Endometrial microvascular endothelial cells (primary cell): ENCODE measurements around the gene HOXA13. TPM values are rescaled to one million over a fixed set of nuclear protein-coding genes. Genes with fewer than 3 reads are reported as not detected.

Experiments
- in situ Hi-C: cut with HindIII; loops from 2 replicates; pipeline ENCODE4 v1.10.0; 2017; ENCODE audit warnings: low sequenced_read_pairs, low pct_unique_long_range_greater_than_20kb; ENCODE audit errors: inconsistent ontology term
- total RNA-seq: library from RNA; depleted of rRNA; stranded (reverse); fragments of >200 nt; gene quantifications from one replicate; pipeline ENCODE4 v1.2.3, GENCODE V29; 2015; ENCODE audit errors: inconsistent ontology term

HOXA13 gene
- total RNA-seq, 1 donor from 2014 or later, result 0.09 TPM

GRCh38 chr7:27165089-27165995 is 34.5 kb downstream of the HOXA13 start, which contains the start of gene HOXA9:
HOXA9 (minus strand) TSS chr7:27165537; CDS start chr7:27165457, 80 bp downstream.
- in situ Hi-C loops, result no loop called here

DNA sequence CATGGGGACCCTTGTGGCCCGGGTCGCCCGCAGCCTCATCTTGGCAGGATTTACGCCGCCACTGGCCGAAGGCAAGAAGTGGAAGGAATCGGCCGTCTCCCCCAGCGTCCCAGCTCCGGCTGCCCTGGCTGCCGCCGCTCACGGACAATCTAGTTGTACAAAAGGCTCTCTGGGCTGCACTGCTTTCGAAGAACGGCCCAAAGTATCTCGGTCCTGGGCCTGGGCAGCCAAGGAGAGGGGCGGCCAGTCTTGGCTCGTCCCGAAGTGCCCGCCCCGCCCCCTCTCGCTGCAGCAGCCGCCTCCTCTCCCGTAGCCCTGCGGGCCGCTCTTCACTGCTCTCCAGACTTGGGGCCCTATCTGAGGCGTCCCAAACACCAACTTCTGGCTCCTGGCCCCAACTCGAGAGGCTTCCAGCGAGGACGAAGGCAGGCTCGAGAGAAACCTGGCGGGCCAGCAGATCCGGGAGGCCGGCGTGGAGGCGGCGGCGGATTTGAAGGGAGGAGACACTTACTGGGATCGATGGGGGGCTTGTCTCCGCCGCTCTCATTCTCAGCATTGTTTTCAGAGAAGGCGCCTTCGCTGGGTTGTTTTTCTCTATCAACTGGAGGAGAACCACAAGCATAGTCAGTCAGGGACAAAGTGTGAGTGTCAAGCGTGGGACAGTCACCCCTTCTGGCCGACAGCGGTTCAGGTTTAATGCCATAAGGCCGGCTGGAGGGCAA is 35.4 kb downstream of the HOXA13 start:
- in situ Hi-C loops, result no loop called here

- in situ Hi-C loops, result no loop called here
Measured at GRCh38 chr7:27164045-27164366, 35.9 kb downstream of the HOXA13 start.

DNA sequence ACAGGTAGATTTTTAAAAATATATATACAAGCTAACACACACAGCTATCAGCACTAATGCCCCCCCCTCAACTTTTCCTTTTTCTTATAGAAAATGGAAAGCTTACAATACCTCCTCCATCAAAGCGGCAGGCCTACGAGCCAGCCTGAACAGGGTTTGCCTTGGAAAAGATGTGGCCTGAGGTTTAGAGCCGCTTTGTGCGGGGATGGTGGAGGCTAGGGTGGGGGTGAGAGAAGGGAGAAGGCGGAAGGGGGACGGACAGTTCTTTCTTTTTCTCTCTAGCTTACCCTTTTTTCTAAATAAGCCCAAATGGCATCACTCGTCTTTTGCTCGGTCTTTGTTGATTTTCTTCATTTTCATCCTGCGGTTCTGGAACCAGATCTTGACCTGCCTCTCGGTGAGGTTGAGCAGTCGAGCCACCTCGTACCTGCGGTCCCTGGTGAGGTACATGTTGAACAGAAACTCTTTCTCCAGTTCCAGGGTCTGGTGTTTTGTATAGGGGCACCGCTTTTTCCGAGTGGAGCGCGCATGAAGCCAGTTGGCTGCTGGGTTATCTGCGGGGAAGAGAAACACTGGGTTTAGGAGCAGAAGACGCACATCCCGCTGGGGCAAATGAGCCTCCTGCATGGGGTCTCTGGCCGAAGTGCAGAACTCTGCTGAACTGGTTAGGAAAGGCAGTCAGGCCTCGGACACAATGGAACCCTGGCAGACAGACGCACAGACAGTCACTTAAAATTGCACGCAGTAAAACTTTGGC is 36.4 kb downstream of the HOXA13 start:
- in situ Hi-C loops, result no loop called here

DNA sequence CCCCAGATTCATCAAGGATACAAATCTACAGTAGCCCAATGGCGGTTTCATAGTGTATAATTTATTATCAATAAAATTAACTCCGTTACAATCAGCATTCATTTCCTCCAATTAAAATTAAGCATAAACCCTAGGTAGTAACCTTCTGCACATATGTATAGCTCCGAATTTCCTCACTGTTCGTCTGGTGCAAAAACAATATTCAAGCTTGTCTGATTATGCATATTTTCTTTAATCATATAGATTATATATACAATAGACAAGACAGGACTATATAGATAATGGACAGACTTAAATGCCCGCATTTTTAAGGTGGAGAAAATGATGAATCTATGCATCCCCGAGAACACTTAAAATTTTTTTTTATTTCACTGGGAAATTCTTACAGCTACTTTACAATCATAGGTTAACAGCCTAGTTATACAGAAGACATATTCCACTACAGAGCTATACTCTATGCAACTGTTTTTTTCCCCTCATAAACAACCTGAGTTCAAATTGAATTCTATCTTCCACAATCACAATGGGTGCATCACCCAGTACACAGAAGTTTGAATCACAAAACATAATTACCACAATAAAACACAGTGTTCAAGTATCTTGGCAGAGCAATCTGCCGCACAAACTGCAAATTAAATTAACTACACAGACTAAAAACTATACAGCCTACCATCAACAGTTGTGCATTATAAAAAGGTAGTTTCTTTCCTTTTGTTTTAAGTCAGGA is 37.2 kb downstream of the HOXA13 start:
- in situ Hi-C loops, result no loop called here

- in situ Hi-C loops, result no loop called here
Measured at GRCh38 chr7:27161721-27162560, 38.0 kb downstream of the HOXA13 start.

DNA sequence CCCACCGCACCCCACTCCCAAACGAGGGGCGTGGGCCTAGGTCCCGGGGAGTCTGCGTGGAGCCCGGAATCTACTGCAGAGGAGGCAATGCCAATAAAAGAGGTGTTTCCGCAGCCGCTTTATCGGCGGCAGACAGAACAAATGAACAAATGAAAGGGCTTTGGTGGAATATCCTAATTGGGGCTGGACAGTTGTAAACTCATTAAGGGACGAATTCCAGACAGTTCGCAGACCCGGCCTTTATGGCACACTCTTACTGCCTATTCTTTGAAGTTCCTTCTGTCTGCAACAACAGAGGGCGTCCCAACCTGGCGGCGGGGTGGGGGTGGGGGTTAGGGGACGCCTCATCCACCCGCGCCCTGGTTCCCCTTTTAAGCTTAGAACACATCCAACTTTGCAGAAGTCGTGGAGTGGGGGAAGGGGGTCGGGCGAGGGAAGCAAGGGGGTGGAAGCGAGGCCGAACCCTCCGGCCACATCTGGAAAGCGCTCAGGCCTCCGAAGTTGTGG is 38.6 kb downstream of the HOXA13 start:
- in situ Hi-C loops, result no loop called here

- in situ Hi-C loops, result no loop called here
Measured at GRCh38 chr7:27160546-27161213, 39.2 kb downstream of the HOXA13 start.

DNA sequence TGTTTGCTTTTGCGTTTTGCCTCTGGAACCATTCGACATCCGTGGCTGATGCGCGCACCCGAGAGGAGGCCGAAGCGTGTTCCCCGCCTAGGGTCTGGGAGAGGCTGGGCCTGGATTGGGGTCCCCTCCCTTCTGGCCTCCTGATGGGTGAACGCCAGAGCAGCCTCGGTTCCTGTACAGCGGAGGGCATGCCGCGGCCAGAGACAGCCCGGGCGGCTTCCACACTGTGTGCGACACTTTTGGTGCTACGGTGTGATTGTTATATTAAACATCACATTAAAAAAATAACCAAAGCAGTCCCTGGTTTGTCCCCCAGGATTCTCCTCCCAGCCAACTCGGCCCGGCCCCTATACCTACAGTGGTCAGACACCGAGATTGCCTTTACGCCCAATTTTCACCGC is 39.7 kb downstream of the HOXA13 start:
- in situ Hi-C loops, result no loop called here

- in situ Hi-C loops, result no loop called here
Measured at GRCh38 chr7:27159266-27160144, 40.4 kb downstream of the HOXA13 start.

DNA sequence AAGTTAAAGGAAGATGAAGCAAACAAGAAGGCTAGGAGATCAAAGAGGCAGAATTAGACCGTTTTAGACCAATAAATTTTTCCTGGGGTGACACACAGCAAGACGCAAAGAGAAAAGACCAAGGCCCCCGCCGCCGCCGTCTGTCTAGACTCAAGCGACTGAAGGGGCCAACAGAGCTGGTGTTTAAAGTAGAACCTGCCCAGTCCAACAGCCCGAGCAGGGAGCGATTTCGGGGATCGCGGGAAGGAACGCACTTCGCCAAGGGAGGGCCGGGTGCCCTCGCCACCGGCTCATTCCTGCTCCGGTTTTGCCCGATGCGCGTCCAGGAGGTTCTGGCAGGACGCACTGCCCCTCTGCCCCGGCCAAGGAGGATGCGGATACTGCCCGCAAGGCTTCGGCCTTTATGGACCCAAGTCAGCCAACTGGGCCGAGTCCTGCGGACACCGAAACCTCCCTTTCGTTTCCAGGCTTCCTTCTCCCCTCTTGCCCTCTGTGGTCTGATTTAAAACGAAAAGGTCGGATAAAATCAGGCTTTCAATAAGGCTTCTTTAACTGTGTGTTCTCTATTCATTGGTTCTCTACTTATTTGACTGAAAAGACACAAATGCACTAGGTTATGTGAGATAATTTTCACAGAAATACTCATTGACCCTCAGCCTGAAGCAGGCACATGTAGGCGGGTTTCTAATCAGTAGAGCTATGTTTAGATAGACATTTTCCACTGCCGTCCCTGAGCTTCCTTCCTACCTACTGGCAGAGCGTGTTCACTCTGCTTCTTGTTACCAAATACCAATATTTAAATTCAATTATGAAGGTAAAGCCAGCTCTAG is 41.2 kb downstream of the HOXA13 start:
- in situ Hi-C loops, result no loop called here

GRCh38 chr7:27157702-27158431 is 42.0 kb downstream of the HOXA13 start:
- in situ Hi-C loops, result no loop called here

DNA sequence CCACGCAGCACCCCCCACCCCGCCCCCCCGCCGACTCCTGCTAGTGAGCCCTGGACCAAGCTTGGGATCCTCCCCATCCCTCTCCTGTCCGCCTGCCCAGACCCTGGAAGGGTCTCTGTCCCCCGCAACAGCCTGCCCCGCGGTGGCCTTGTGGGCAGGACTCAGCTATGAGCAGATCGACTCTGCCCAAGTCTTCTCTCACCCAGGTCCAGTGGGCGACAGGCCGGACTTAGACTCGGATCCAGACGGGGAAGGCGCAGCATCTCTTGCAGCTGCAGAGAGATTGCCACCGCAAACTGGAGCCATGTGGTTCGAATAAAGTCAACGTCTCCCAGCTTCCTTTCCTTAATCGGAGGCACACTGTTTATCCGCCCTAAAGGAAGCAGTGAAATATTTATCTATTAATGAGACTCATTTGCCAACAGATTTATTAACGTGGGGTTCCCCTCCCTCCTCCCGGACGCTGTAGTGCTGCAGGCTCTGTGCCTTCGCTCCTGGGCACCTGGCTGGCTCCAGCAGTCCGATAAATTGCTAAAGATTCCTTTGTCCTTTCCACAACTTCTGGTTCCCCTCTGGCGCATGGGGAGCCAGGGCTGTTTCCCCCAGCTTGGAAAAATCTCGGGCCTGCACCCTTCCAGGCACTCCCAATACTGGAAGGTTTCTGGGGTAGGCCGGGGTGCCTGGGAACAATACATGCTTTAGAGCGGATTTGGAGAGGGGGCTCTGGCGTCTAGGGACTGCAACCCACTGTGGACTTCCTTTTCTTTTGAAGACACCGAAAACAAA is 42.8 kb downstream of the HOXA13 start:
- in situ Hi-C loops, result no loop called here

GRCh38 chr7:27156508-27156898 is 43.4 kb downstream of the HOXA13 start, which contains the start of gene HOXA7:
HOXA7 (minus strand) TSS chr7:27156675; CDS start chr7:27156545, 130 bp downstream.
- in situ Hi-C loops, result no loop called here
